Hepatocyte (in vitro differentiated cells): ENCODE results near the gene RAB9A. TPM values are rescaled to one million over a fixed set of nuclear protein-coding genes. Genes with fewer than 3 reads are reported as not detected.

Experiments
- DNase-seq: peaks from one replicate; pipeline ENCODE4 v3.0.0-alpha.2; 2016; ENCODE audit warnings: low spot score
- H2AFZ ChIP-seq: fragments of 200-600 bp; sonication (generic); 2 replicates; pipeline ENCODE4 v1.6.0; 2016; ENCODE audit warnings: antibody characterized with exemption, mild to moderate bottlenecking
- H3K27ac ChIP-seq: fragments of 200-600 bp; sonication (generic); 2 replicates; pipeline ENCODE4 v1.5.1; 2016; ENCODE audit warnings: mild to moderate bottlenecking
- H3K27me3 ChIP-seq: fragments of 200-600 bp; sonication (generic); 2 replicates; pipeline ENCODE4 v1.6.1; 2016
- H3K36me3 ChIP-seq: fragments of 200-600 bp; sonication (generic); replicated peaks from 2 replicates; pipeline ENCODE4 v1.5.1; 2016; ENCODE audit warnings: low read depth; ENCODE audit not compliant: insufficient read depth
- H3K4me1 ChIP-seq: fragments of 200-600 bp; sonication (generic); 2 replicates; pipeline ENCODE4 v1.5.1; 2016; ENCODE audit warnings: mild to moderate bottlenecking, moderate library complexity; ENCODE audit not compliant: insufficient read depth
- H3K4me2 ChIP-seq: fragments of 200-600 bp; sonication (generic); 2 replicates; pipeline ENCODE4 v1.6.0; 2016
- H3K4me3 ChIP-seq: fragments of 200-600 bp; sonication (generic); 2 replicates; pipeline ENCODE4 v1.5.1; 2016; ENCODE audit warnings: mild to moderate bottlenecking
- H3K79me2 ChIP-seq: fragments of 200-600 bp; sonication (generic); 2 replicates; pipeline ENCODE4 v1.6.0; 2017; ENCODE audit warnings: mild to moderate bottlenecking
- H3K9me2 ChIP-seq: fragments of 200-600 bp; sonication (generic); replicated peaks from 2 replicates; pipeline ENCODE4 v1.6.0; 2017; ENCODE audit warnings: mild to moderate bottlenecking; ENCODE audit not compliant: insufficient read depth
- H3K9me3 ChIP-seq: fragments of 200-600 bp; sonication (generic); 2 replicates; pipeline ENCODE4 v1.5.1; 2016; ENCODE audit warnings: low read depth, mild to moderate bottlenecking
- H4K20me1 ChIP-seq: fragments of 200-600 bp; sonication (generic); 2 replicates; pipeline ENCODE4 v1.6.0; 2016; ENCODE audit warnings: mild to moderate bottlenecking; ENCODE audit not compliant: insufficient read depth, poor library complexity, severe bottlenecking
- EZH2 ChIP-seq: fragments of 200-600 bp; sonication (generic); IDR thresholded peaks from 2 replicates; pipeline ENCODE4 v1.6.1; 2016; ENCODE audit warnings: antibody characterized with exemption, mild to moderate bottlenecking, borderline replicate concordance
- EZH2phosphoT487 ChIP-seq: fragments of 200-600 bp; sonication (generic); IDR thresholded peaks from one replicate; pipeline ENCODE4 v1.6.1; 2018; ENCODE audit warnings: antibody characterized with exemption, mild to moderate bottlenecking, low read depth, moderate library complexity; ENCODE audit not compliant: unreplicated experiment, severe bottlenecking
- WGBS: methylation state at CpG from one replicate; pipeline ENCODE4 v1.1.6; 2016; ENCODE audit warnings: low lambda C conversion rate; ENCODE audit errors: missing lambda C conversion rate; 5-methylcytosine and 5-hydroxymethylcytosine counted together
- polyA plus RNA-seq: library from polyadenylated mRNA; unstranded; fragments of >200 nt; fragmentation: Nextera tagmentation; extraction: Ambion mirVana; gene quantifications from 2 replicates; pipeline ENCODE4 v1.2.1, GENCODE V29; 2016
- total RNA-seq: library from RNA; depleted of rRNA; stranded (reverse); fragments of >200 nt; gene quantifications from 2 replicates; pipeline ENCODE4 v1.2.3, GENCODE V29; 2014
- TF ChIP-seq, protein P1 (sequence below): fragments of 200-600 bp; sonication (generic); IDR thresholded peaks from 2 replicates; pipeline ENCODE4 v1.5.1; 2016; ENCODE audit warnings: antibody characterized with exemption, mild to moderate bottlenecking; ENCODE audit not compliant: poor library complexity

Gene RAB9A
- total and polyA plus RNA-seq, 2 experiments from 2014 or later: 51.2 to 66.1 TPM

GRCh38 chrX:13650318-13650717, 38.6 kb upstream of the RAB9A start:
- H2AFZ ChIP-seq: no peak overlapping the region
- no peaks in the 10 kb centered on the region for H3K9me2 ChIP-seq
- peak overlapping the region; percentile 82 for H3K27ac ChIP-seq
- no peaks in the 10 kb centered on the region for H4K20me1 ChIP-seq
- H3K27me3 ChIP-seq: no peaks in the 10 kb centered on the region
- H3K4me2 ChIP-seq: no peak overlapping the region
- no peak for DNase-seq
- H3K9me3 ChIP-seq: no peaks in the 10 kb centered on the region
- no peak overlapping the region for H3K4me3 ChIP-seq
- no peaks in the 10 kb centered on the region for H3K79me2 ChIP-seq
- no peaks in the 10 kb centered on the region for H3K36me3 ChIP-seq
- TF ChIP-seq EZH2phosphoT487 (no peak), EZH2 (no peak)
- TF ChIP-seq, protein P1, sequence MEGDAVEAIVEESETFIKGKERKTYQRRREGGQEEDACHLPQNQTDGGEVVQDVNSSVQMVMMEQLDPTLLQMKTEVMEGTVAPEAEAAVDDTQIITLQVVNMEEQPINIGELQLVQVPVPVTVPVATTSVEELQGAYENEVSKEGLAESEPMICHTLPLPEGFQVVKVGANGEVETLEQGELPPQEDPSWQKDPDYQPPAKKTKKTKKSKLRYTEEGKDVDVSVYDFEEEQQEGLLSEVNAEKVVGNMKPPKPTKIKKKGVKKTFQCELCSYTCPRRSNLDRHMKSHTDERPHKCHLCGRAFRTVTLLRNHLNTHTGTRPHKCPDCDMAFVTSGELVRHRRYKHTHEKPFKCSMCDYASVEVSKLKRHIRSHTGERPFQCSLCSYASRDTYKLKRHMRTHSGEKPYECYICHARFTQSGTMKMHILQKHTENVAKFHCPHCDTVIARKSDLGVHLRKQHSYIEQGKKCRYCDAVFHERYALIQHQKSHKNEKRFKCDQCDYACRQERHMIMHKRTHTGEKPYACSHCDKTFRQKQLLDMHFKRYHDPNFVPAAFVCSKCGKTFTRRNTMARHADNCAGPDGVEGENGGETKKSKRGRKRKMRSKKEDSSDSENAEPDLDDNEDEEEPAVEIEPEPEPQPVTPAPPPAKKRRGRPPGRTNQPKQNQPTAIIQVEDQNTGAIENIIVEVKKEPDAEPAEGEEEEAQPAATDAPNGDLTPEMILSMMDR: no peak
- peaks cover 8% of the 10 kb centered on the region for H3K4me1 ChIP-seq
- 95% methylated on average over 1 of the region's 1 CpG for WGBS

GRCh38 chrX:13651150-13651549, 37.8 kb upstream of the RAB9A start:
- H3K4me2 ChIP-seq: no peak overlapping the region
- no peak for DNase-seq
- TF ChIP-seq EZH2 (no peak), EZH2phosphoT487 (no peak)
- TF ChIP-seq, protein P1: no peak
- H3K4me3 ChIP-seq: no peak overlapping the region
- no peaks in the 10 kb centered on the region for H3K36me3 ChIP-seq
- H3K4me1 ChIP-seq: peaks cover 8% of the 10 kb centered on the region
- H2AFZ ChIP-seq: no peak overlapping the region
- no peaks in the 10 kb centered on the region for H3K79me2 ChIP-seq
- 51% methylated on average over 3 of the region's 3 CpGs for WGBS
- peak overlapping the region; percentile 82 for H3K27ac ChIP-seq
- no peaks in the 10 kb centered on the region for H3K27me3 ChIP-seq
- no peaks in the 10 kb centered on the region for H3K9me3 ChIP-seq
- no peaks in the 10 kb centered on the region for H4K20me1 ChIP-seq
- H3K9me2 ChIP-seq: no peaks in the 10 kb centered on the region

DNA sequence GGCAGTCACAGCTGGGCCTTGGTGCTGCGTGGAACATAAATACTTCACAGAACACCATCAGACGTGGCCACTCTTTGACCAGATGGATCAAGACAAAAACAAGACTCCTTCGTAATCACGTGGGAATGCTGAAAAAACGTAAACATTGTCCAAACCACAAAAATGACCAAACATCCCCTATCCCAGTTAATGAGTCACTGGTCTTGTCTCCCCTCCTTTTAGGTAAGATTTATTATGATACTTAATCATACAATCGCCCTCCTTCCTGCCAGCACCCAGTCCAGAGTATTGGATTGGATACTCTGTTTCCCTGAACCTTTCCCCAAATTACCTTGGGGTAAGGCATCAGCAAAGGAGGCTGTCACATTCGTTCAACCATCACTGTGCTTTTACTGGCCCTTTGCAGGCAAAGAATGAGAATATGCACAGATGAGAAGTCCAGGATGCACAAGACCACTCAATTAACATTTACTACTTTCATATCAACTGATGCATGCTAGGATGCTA, 36.6 kb upstream of the RAB9A start:
- TF ChIP-seq EZH2: no peak
- TF ChIP-seq, protein P1: no peak
- TF ChIP-seq EZH2phosphoT487: no peak
- H2AFZ ChIP-seq: peak overlapping the region; percentile 24
- no peaks in the 10 kb centered on the region for H4K20me1 ChIP-seq
- no peaks in the 10 kb centered on the region for H3K27me3 ChIP-seq
- H3K9me3 ChIP-seq: no peaks in the 10 kb centered on the region
- H3K4me2 ChIP-seq: peak overlapping the region; percentile 70
- H3K9me2 ChIP-seq: no peaks in the 10 kb centered on the region
- H3K4me3 ChIP-seq: peak overlapping the region; percentile 20
- peak overlapping the region; percentile 72 for H3K27ac ChIP-seq
- H3K79me2 ChIP-seq: no peaks in the 10 kb centered on the region
- no peaks in the 10 kb centered on the region for H3K36me3 ChIP-seq
- DNase-seq: no peak
- 52% methylated on average over 7 of the region's 7 CpGs for WGBS
- H3K4me1 ChIP-seq: peaks cover 8% of the 10 kb centered on the region
